HepG2 (cell line): Measurements from ENCODE around the gene TIFAB.

Source experiments
- ARNT ChIP-seq: fragments of 450-650 bp; IDR thresholded peaks from 2 replicates; pipeline ENCODE4 v1.6.1; 2017
- ATF6 ChIP-seq: sonication (generic); formaldehyde crosslinking; conservative IDR thresholded peaks from 2 replicates; pipeline ENCODE4 v1.4.0; 2020; ENCODE audit warnings: missing genetic modification reagents
- EZH2 ChIP-seq: conservative IDR thresholded peaks from 2 replicates; pipeline ENCODE4 v1.6.1; 2012; ENCODE audit warnings: mild to moderate bottlenecking, low read depth, low read length, moderate library complexity
- FOXA1 ChIP-seq, 2 experiments: fragments of 450-650 bp in 1 of 2; sonication (generic) in 1 of 2; formaldehyde crosslinking in 1 of 2; IDR thresholded peaks; 2 replicates each; pipeline versions ENCODE4 v1.4.0 to v1.6.1; 2016 to 2020; ENCODE audit warnings: missing genetic modification reagents in 1 of 2
- NCOA2 ChIP-seq: sonication (generic); formaldehyde crosslinking; IDR thresholded peaks from 2 replicates; pipeline ENCODE4 v1.8.0; 2022; ENCODE audit warnings: inconsistent platforms
- TAF1 ChIP-seq: sonication (generic); formaldehyde crosslinking; IDR thresholded peaks from 2 replicates; pipeline ENCODE4 v1.4.0; 2020; ENCODE audit warnings: missing genetic modification reagents
- TF ChIP-seq, protein P1 (sequence below): sonication (generic); formaldehyde crosslinking; IDR thresholded peaks from 2 replicates; pipeline ENCODE4 v1.5.0; 2020; ENCODE audit warnings: mild to moderate bottlenecking, missing genetic modification reagents, moderate library complexity
- TF ChIP-seq, protein P2 (sequence below): sonication (generic); formaldehyde crosslinking; IDR thresholded peaks from 2 replicates; pipeline ENCODE4 v1.8.0; 2022; ENCODE audit warnings: missing genetic modification reagents, mild to moderate bottlenecking, inconsistent platforms, borderline replicate concordance

GRCh38 chr5:135458356-135458755, 6.2 kb upstream of the TIFAB start:
- TF ChIP-seq TAF1 (no peak), ATF6 (CRISPR knock-in tag) (no peak), EZH2 (no peak), ARNT (no peak), FOXA1 (IDR thresholded peaks at IDR 0.05) (no peak), FOXA1 (CRISPR knock-in tag; IDR thresholded peaks at IDR 0.05) (no peak), NCOA2 (CRISPR knock-in tag) (no peak)
- TF ChIP-seq, protein P1, sequence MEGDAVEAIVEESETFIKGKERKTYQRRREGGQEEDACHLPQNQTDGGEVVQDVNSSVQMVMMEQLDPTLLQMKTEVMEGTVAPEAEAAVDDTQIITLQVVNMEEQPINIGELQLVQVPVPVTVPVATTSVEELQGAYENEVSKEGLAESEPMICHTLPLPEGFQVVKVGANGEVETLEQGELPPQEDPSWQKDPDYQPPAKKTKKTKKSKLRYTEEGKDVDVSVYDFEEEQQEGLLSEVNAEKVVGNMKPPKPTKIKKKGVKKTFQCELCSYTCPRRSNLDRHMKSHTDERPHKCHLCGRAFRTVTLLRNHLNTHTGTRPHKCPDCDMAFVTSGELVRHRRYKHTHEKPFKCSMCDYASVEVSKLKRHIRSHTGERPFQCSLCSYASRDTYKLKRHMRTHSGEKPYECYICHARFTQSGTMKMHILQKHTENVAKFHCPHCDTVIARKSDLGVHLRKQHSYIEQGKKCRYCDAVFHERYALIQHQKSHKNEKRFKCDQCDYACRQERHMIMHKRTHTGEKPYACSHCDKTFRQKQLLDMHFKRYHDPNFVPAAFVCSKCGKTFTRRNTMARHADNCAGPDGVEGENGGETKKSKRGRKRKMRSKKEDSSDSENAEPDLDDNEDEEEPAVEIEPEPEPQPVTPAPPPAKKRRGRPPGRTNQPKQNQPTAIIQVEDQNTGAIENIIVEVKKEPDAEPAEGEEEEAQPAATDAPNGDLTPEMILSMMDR (CRISPR knock-in tag), result no peak
- TF ChIP-seq, protein P2, sequence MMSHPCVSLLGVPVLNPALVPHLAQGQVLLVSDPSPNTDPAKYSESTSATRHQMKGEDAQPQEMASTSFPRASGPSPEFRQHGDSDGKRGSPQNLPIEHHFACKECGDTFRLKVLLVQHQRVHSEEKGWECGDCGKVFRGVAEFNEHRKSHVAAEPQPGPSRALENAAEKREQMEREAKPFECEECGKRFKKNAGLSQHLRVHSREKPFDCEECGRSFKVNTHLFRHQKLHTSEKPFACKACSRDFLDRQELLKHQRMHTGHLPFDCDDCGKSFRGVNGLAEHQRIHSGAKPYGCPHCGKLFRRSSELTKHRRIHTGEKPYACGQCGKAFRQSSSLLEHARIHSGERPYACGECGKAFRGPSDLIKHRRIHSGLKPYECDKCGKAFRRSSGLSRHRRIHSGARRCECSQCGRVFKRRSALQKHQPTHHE (CRISPR knock-in tag), result no peak
